GM12865 (cell line): Measurements from ENCODE around the gene RACGAP1.

ENCODE experiments used
- DNase-seq: peaks from one replicate; pipeline ENCODE4 v3.0.0; 2010; ENCODE audit warnings: low read depth
- H3K4me3 ChIP-seq: 2 replicates; pipeline ENCODE4 v1.5.1; 2011; ENCODE audit warnings: mild to moderate bottlenecking, low read depth, low read length, control low read depth
- CTCF ChIP-seq: IDR thresholded peaks from 2 replicates; pipeline ENCODE4 v1.5.1; 2011; ENCODE audit warnings: low read length, control low read depth, low read depth, inconsistent platforms; ENCODE audit not compliant: insufficient read depth; ENCODE audit errors: missing control alignments

The RACGAP1 gene

GRCh38 chr12:49968471-49968870, 56.8 kb downstream of the RACGAP1 start:
- DNase-seq: no peak
- no peak for TF ChIP-seq CTCF
- H3K4me3 ChIP-seq: no peak overlapping the region

GRCh38 chr12:49967777-49968250, 57.5 kb downstream of the RACGAP1 start:
- no peak overlapping the region for H3K4me3 ChIP-seq
- TF ChIP-seq CTCF: no peak
- DNase-seq: no peak

GRCh38 chr12:49967042-49967776, 58.1 kb downstream of the RACGAP1 start:
- peak; percentile 95 for TF ChIP-seq CTCF
- H3K4me3 ChIP-seq: peak overlapping the region; percentile 7; the same call in 1 of the 2 replicates
- DNase-seq: peak; percentile 92

GRCh38 chr12:49966511-49967041, 58.7 kb downstream of the RACGAP1 start:
- no peak for DNase-seq
- no peak for TF ChIP-seq CTCF
- no peak overlapping the region for H3K4me3 ChIP-seq

GRCh38 chr12:49965836-49966235, 59.5 kb downstream of the RACGAP1 start:
- DNase-seq: no peak
- H3K4me3 ChIP-seq: no peak overlapping the region

GRCh38 chr12:49964849-49965624, 60.3 kb downstream of the RACGAP1 start:
- no peak for DNase-seq
- no peak overlapping the region for H3K4me3 ChIP-seq
- TF ChIP-seq CTCF: no peak

More at GRCh38 chr12:49965836-49966235, 59.5 kb downstream of the RACGAP1 start:
- TF ChIP-seq CTCF: no peak
